ENCODE measurements around the gene ACER2.
A peak's percentile ranks its signal among the peaks of the same experiment; 100 is the strongest.
"Not testable (repeated sequence)": the region's sequence is repeated elsewhere in the genome, so short reads cannot be mapped to it uniquely, and the experiment has no call there.

Gene ACER2

GRCh38 chr9:19378164-19378563 is 30.6 kb upstream of the ACER2 start:
- no peak for TF ChIP-seq SUZ12 (IDR thresholded peaks at IDR 0.05; ENCODE audit: extremely low read depth, insufficient read depth, insufficient read length)
- TF ChIP-seq ZNF274 (IDR thresholded peaks at IDR 0.05; ENCODE audit: low read depth, low read length), result no peak
- TF ChIP-seq YY1 (IDR thresholded peaks at IDR 0.05; ENCODE audit: insufficient read depth, insufficient read length), result no peak
- no peaks in the 10 kb centered on the region for H3K4me1 ChIP-seq (ENCODE audit: insufficient read depth, insufficient read length)
- no peaks in the 10 kb centered on the region for H3K9me3 ChIP-seq (ENCODE audit: insufficient read depth, low read length)
- H3K36me3 ChIP-seq (ENCODE audit: insufficient read depth, insufficient read length, low read length), result peaks cover 59% of the 10 kb centered on the region
- peak overlapping the region; percentile 99 for H3K9ac ChIP-seq (ENCODE audit: insufficient read length, low read depth)
- DNase-seq (ENCODE audit: low read depth, low spot score), result no peak
- peak overlapping the region; percentile 98 for H3K4me3 ChIP-seq (ENCODE audit: insufficient read length, low read depth)
- no peaks in the 10 kb centered on the region for H3K27me3 ChIP-seq (ENCODE audit: insufficient read depth, insufficient read length)

- DNase-seq (ENCODE audit: low read depth, low spot score), result no peak
- Histone ChIP-seq H3K4me1 (ENCODE audit: insufficient read depth, insufficient read length) (no peaks in the 10 kb centered on the region), H3K4me3 (ENCODE audit: insufficient read length, low read depth) (peak overlapping the region; percentile 98), H3K27me3 (ENCODE audit: insufficient read depth, insufficient read length) (no peaks in the 10 kb centered on the region), H3K9me3 (ENCODE audit: insufficient read depth, low read length) (no peaks in the 10 kb centered on the region), H3K36me3 (ENCODE audit: insufficient read depth, insufficient read length, low read length) (peaks cover 58% of the 10 kb centered on the region), H3K9ac (ENCODE audit: insufficient read length, low read depth) (peak overlapping the region; percentile 99)
- TF ChIP-seq SUZ12 (IDR thresholded peaks at IDR 0.05; ENCODE audit: extremely low read depth, insufficient read depth, insufficient read length) (no peak), YY1 (IDR thresholded peaks at IDR 0.05; ENCODE audit: insufficient read depth, insufficient read length) (no peak), ZNF274 (IDR thresholded peaks at IDR 0.05; ENCODE audit: low read depth, low read length) (no peak)
These were observed 30.2 kb upstream of the ACER2 start for GRCh38 chr9:19378647-19379046.

- Histone ChIP-seq H3K36me3 (ENCODE audit: insufficient read depth, insufficient read length, low read length) (peaks cover 57% of the 10 kb centered on the region), H3K27me3 (ENCODE audit: insufficient read depth, insufficient read length) (no peaks in the 10 kb centered on the region), H3K4me3 (ENCODE audit: insufficient read length, low read depth) (peak overlapping the region; percentile 98), H3K4me1 (ENCODE audit: insufficient read depth, insufficient read length) (no peaks in the 10 kb centered on the region), H3K9ac (ENCODE audit: insufficient read length, low read depth) (peak overlapping the region; percentile 99), H3K9me3 (ENCODE audit: insufficient read depth, low read length) (no peaks in the 10 kb centered on the region)
- DNase-seq (ENCODE audit: low read depth, low spot score), result no peak
- no peak for TF ChIP-seq YY1 (IDR thresholded peaks at IDR 0.05; ENCODE audit: insufficient read depth, insufficient read length)
- TF ChIP-seq SUZ12 (IDR thresholded peaks at IDR 0.05; ENCODE audit: extremely low read depth, insufficient read depth, insufficient read length), result no peak
- no peak for TF ChIP-seq ZNF274 (IDR thresholded peaks at IDR 0.05; ENCODE audit: low read depth, low read length)
These were observed 29.5 kb upstream of the ACER2 start for GRCh38 chr9:19379283-19379682.

- no peak for DNase-seq (ENCODE audit: low read depth, low spot score)
- peaks cover 53% of the 10 kb centered on the region for H3K36me3 ChIP-seq (ENCODE audit: insufficient read depth, insufficient read length, low read length)
- H3K27me3 ChIP-seq (ENCODE audit: insufficient read depth, insufficient read length), result no peaks in the 10 kb centered on the region
- H3K4me3 ChIP-seq (ENCODE audit: insufficient read length, low read depth), result peak overlapping the region; percentile 98
- no peaks in the 10 kb centered on the region for H3K9me3 ChIP-seq (ENCODE audit: insufficient read depth, low read length)
- H3K9ac ChIP-seq (ENCODE audit: insufficient read length, low read depth), result peak overlapping the region; percentile 99
- H3K4me1 ChIP-seq (ENCODE audit: insufficient read depth, insufficient read length), result no peaks in the 10 kb centered on the region
- TF ChIP-seq YY1 (IDR thresholded peaks at IDR 0.05; ENCODE audit: insufficient read depth, insufficient read length), result no peak
- TF ChIP-seq SUZ12 (IDR thresholded peaks at IDR 0.05; ENCODE audit: extremely low read depth, insufficient read depth, insufficient read length), result no peak
- no peak for TF ChIP-seq ZNF274 (IDR thresholded peaks at IDR 0.05; ENCODE audit: low read depth, low read length)
These were observed 29.1 kb upstream of the ACER2 start for GRCh38 chr9:19379697-19380046.

- Histone ChIP-seq H3K9ac (ENCODE audit: insufficient read length, low read depth) (peak overlapping the region; percentile 95), H3K4me1 (ENCODE audit: insufficient read depth, insufficient read length) (no peaks in the 10 kb centered on the region), H3K27me3 (ENCODE audit: insufficient read depth, insufficient read length) (no peaks in the 10 kb centered on the region), H3K4me3 (ENCODE audit: insufficient read length, low read depth) (peak overlapping the region; percentile 98), H3K36me3 (ENCODE audit: insufficient read depth, insufficient read length, low read length) (peaks cover 42% of the 10 kb centered on the region), H3K9me3 (ENCODE audit: insufficient read depth, low read length) (no peaks in the 10 kb centered on the region)
- DNase-seq (ENCODE audit: low read depth, low spot score), result no peak
- TF ChIP-seq ZNF274 (IDR thresholded peaks at IDR 0.05; ENCODE audit: low read depth, low read length), result no peak
- no peak for TF ChIP-seq SUZ12 (IDR thresholded peaks at IDR 0.05; ENCODE audit: extremely low read depth, insufficient read depth, insufficient read length)
- TF ChIP-seq YY1 (IDR thresholded peaks at IDR 0.05; ENCODE audit: insufficient read depth, insufficient read length), result no peak
These were observed 28.1 kb upstream of the ACER2 start for GRCh38 chr9:19380826-19381075.

GRCh38 chr9:19381656-19382055 is 27.2 kb upstream of the ACER2 start:
- DNase-seq (ENCODE audit: low read depth, low spot score), result no peak
- H3K4me1 ChIP-seq (ENCODE audit: insufficient read depth, insufficient read length), result no peaks in the 10 kb centered on the region

GRCh38 chr9:19385212-19385611 is 23.6 kb upstream of the ACER2 start:
- not testable (repeated sequence) for H3K9ac ChIP-seq (ENCODE audit: insufficient read length, low read depth); H3K27me3 ChIP-seq (ENCODE audit: insufficient read depth, insufficient read length); H3K4me3 ChIP-seq (ENCODE audit: insufficient read length, low read depth); DNase-seq (ENCODE audit: low read depth, low spot score); H3K36me3 ChIP-seq (ENCODE audit: insufficient read depth, insufficient read length, low read length); H3K4me1 ChIP-seq (ENCODE audit: insufficient read depth, insufficient read length); H3K9me3 ChIP-seq (ENCODE audit: insufficient read depth, low read length)

More at GRCh38 chr9:19381656-19382055, 27.2 kb upstream of the ACER2 start:
- Histone ChIP-seq H3K9ac (ENCODE audit: insufficient read length, low read depth) (no peak overlapping the region), H3K4me3 (ENCODE audit: insufficient read length, low read depth) (no peak overlapping the region), H3K27me3 (ENCODE audit: insufficient read depth, insufficient read length) (no peaks in the 10 kb centered on the region), H3K36me3 (ENCODE audit: insufficient read depth, insufficient read length, low read length) (peaks cover 33% of the 10 kb centered on the region), H3K9me3 (ENCODE audit: insufficient read depth, low read length) (no peaks in the 10 kb centered on the region)
- TF ChIP-seq SUZ12 (IDR thresholded peaks at IDR 0.05; ENCODE audit: extremely low read depth, insufficient read depth, insufficient read length) (no peak), ZNF274 (IDR thresholded peaks at IDR 0.05; ENCODE audit: low read depth, low read length) (no peak), YY1 (IDR thresholded peaks at IDR 0.05; ENCODE audit: insufficient read depth, insufficient read length) (no peak)

All from NT2/D1 (cell line).